HG03097 (cell line): ENCODE data around the gene SDHB.

Experiments used
- ATAC-seq: cut with Tn5 transposase; IDR thresholded peaks from one replicate; pipeline ENCODE4 v1.9.1; 2021; ENCODE audit not compliant: unreplicated experiment, low FRiP score

SDHB gene

GRCh38 chr1:17013491-17014320 lies 40.1 kb downstream of the SDHB start:
- ATAC-seq = no peak

GRCh38 chr1:17012775-17013490 lies 40.9 kb downstream of the SDHB start:
- no peak for ATAC-seq

- peak; percentile 87 for ATAC-seq
These were observed 42.2 kb downstream of the SDHB start, which contains the start of gene ATP13A2 for GRCh38 chr1:17011439-17012307. Gene ATP13A2, minus strand, starts transcription at chr1:17011928. Its CDS starts 190 bp downstream, at chr1:17011738.

- peak; percentile 4 for ATAC-seq
These were observed 42.8 kb downstream of the SDHB start for GRCh38 chr1:17011092-17011438.

GRCh38 chr1:17009706-17010105 lies 44.1 kb downstream of the SDHB start:
- ATAC-seq = no peak

GRCh38 chr1:17008208-17008855 lies 45.5 kb downstream of the SDHB start:
- no peak for ATAC-seq

GRCh38 chr1:17007121-17007520 lies 46.7 kb downstream of the SDHB start:
- no peak for ATAC-seq

GRCh38 chr1:17005365-17005740 lies 48.5 kb downstream of the SDHB start:
- ATAC-seq = no peak

- ATAC-seq = no peak
These were observed 49.1 kb downstream of the SDHB start for GRCh38 chr1:17004466-17005364.

GRCh38 chr1:17002524-17002902 lies 51.3 kb downstream of the SDHB start:
- no peak for ATAC-seq

GRCh38 chr1:17001760-17002523 lies 51.9 kb downstream of the SDHB start:
- no peak for ATAC-seq

GRCh38 chr1:16999863-17000262 lies 54.0 kb downstream of the SDHB start:
- no peak for ATAC-seq

GRCh38 chr1:16998589-16998988 lies 55.2 kb downstream of the SDHB start:
- no peak for ATAC-seq

- no peak for ATAC-seq
These were observed 57.0 kb downstream of the SDHB start for GRCh38 chr1:16996845-16997244.

GRCh38 chr1:16993521-16994038 lies 60.3 kb downstream of the SDHB start:
- no peak for ATAC-seq

- no peak for ATAC-seq
These were observed 61.2 kb downstream of the SDHB start for GRCh38 chr1:16992675-16993074.

GRCh38 chr1:16992102-16992501 lies 61.7 kb downstream of the SDHB start:
- ATAC-seq = no peak

- no peak for ATAC-seq
These were observed 62.3 kb downstream of the SDHB start for GRCh38 chr1:16991571-16991970.
